KBM-7 (cell line): Measurements from ENCODE around the gene NFRKB.
"Not testable (repeated sequence)": the region's sequence is repeated elsewhere in the genome, so short reads cannot be mapped to it uniquely, and the experiment has no call there.

Experiments
- DNase-seq: peaks from one replicate; pipeline ENCODE4 v3.0.0-alpha.2; 2015
- in situ Hi-C: fragments of 300-500 bp; cut with MboI; formaldehyde crosslinking; loops from 2 replicates; pipeline ENCODE4 v1.14.3; 2020; ENCODE audit warnings: low sequenced_read_pairs, low pct_unique_long_range_greater_than_20kb, mixed read lengths

Gene NFRKB

GRCh38 chr11:129852125-129852740 lies 43.1 kb downstream of the NFRKB start:
- in situ Hi-C loops: no loop called here
- no peak for DNase-seq

GRCh38 chr11:129849447-129850130 lies 45.8 kb downstream of the NFRKB start:
- no peak for DNase-seq
- in situ Hi-C loops: no loop called here

GRCh38 chr11:129847361-129847760 lies 48.0 kb downstream of the NFRKB start:
- in situ Hi-C loops, DNase-seq: not testable (repeated sequence)

GRCh38 chr11:129846508-129847335 lies 48.7 kb downstream of the NFRKB start:
- DNase-seq: peak; percentile 40
- in situ Hi-C loops: no loop called here
